GM18498 (cell line): Measurements from ENCODE around the gene PKDREJ.
"Not testable (repeated sequence)": the region's sequence is repeated elsewhere in the genome, so short reads cannot be mapped to it uniquely, and the experiment has no call there.

Source experiments
- ATAC-seq: cut with Tn5 transposase; IDR thresholded peaks from one replicate; pipeline ENCODE4 v1.9.1; 2021; ENCODE audit warnings: mild to moderate bottlenecking, moderate library complexity; ENCODE audit not compliant: unreplicated experiment

Gene PKDREJ, protein sequence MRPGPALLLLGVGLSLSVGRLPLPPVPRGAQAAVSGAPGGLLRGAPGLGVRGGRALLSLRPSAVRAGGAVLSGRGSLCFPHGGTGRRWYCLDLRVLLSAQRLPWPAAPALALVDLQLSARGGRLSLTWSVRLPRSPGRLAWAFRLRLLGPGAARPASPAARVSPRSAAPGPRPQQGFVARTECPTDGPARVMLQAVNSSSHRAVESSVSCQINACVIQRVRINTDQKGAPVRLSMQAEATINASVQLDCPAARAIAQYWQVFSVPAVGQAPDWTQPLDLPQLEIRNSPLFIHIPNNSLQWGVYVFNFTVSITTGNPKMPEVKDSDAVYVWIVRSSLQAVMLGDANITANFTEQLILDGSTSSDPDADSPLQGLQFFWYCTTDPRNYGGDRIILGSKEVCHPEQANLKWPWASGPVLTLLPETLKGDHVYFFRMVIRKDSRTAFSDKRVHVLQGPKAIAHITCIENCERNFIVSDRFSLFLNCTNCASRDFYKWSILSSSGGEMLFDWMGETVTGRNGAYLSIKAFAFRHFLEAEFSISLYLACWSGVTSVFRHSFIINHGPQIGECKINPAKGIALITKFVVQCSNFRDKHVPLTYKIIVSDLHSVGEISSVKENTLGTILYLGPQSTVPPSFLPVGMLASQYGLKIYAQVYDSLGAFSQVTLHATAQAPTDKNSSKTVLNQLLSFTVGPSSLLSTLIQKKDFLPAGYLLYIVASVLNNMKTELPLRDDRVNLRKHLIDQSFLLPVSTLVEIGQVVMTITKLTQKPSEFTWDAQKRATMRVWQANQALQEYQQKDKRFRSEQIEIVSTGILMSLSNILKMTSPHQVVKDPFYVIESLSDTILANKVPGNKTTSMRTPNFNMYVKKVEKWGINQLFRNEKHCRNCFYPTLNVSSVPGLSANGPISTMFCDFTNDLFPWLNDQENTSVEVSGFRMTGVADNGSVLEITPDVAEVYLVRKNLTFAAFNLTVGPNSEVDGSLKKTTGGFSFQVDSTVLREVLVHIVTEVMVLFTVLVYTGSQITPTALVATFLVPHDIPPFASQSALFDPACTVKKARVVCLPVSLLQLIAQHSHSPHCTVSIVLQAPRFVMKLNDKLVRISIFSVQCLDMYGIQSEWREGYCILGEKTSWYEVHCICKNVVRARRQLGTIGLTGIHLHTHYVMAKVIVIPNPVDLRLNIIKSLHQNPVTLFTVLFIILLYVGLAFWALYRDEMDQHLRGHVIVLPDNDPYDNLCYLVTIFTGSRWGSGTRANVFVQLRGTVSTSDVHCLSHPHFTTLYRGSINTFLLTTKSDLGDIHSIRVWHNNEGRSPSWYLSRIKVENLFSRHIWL (N-terminal part only)

DNA sequence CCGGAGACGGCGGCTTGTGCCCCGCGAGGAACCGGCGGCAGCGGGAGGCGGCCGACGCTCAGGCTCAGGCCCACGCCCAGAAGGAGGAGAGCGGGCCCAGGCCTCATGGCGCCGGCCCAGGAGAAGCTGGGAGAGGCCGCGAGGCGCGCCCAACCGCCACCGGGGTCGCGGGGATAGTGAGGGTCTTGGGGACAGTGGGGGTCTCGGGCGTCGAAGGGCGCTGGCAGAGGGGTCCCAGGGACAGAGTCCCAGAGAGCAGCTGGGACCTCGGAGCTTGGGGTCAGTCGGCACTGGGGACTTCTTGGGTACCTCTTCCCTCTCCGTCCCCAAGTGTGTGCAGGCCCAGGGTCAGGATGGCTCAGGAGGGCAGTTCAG, at the start of gene PKDREJ:
Gene PKDREJ, minus strand, starts transcription at position 128 of the 375 bp plus-strand sequence. Its CDS starts 21 bp downstream, at position 107.
- no peak for ATAC-seq

DNA sequence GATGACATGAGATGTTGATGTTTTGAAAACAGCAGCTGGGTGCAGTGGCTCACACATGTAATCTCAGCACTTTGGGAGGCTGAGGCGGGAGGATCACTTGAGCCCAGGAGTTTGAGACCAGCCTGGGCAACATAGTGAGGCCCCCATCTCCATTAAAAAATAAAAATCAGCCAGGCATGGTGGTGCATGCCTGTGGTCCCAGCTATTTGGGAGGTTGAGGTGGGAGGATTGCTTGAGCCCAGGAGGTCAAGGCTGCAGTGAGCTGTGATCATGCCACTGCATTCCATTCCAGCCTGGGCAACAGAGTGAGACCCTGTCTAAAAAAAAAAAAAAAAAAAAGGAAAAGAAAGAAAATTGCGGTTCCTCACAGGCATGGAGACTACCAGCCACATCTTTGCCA, 49.7 kb upstream of the PKDREJ start:
- not testable (repeated sequence) for ATAC-seq

DNA sequence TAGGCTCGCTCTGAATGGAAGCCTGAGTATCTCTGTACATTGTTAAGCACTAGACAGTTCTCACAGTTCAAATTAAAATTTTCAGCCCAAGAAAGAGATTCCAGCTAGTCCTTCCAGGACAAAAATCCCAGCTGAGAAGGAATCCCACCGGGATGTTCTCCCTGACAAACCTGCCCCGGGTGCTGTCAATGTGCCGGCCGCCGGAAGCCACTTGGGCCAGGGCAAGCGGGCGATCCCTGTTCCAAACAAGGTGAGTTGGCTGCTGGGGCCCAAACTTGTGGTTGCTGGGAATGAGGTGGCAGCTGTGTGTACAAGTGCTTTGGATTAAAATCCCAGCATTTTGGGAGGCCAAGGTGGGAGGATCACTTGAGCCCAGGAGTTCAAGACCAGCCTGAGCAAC, 48.9 kb upstream of the PKDREJ start:
- no peak for ATAC-seq

DNA sequence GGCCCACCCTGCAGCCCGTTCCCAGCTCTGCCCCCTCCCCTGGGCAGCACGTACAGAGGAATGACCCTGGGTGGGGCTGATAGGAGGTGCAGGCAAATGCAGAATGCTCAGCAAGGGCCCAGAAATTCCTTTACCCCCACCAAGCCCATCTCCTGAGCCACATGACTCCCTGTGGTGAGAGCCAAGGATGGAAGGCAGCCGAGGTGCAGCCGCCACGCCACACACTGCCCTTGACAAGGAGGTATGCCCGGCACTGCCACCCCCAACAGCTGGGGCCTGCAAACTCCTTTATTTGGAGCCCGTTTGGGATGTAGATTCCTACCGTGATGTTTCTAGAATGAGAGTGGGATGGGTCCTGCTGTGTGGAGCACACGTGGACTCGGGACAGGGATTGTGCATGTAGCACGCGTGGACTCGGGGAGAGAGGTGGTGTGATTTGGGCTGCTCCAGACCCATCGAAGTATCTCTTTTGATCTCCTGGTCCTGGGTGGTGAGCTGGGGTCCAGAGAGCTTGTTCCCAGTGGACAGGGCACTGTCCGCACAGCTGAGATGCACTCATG, 46.5 kb upstream of the PKDREJ start:
- no peak for ATAC-seq

DNA sequence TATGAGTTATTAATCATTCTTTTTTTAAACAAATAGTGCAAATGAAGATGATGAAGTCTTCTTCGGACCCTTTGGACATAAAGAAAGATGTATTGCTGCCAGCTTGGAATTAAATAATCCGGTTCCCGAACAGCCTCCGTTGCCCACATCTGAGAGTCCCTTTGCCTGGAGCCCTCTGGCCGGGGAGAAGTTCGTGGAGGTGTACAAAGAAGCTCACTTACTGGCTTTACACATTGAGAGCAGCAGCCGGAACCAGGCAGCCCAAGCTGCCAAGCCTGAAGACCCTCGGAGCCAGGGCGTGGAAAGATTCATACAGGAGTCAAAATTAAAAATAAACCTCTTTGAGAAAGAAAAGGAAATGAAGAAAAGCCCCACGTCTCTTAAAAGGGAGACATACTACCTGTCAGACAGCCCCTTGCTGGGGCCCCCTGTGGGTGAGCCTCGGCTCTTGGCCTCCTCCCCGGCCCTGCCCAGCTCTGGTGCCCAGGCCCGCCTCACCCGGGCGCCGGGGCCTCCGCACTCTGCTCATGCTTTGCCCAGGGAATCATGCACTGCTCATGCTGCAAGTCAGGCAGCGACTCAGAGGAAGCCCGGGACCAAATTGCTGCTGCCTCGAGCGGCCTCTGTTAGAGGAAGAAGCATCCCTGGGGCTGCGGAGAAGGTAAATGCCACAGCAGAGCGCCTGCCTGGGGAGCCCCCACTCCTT, 45.3 kb upstream of the PKDREJ start:
- no peak for ATAC-seq

DNA sequence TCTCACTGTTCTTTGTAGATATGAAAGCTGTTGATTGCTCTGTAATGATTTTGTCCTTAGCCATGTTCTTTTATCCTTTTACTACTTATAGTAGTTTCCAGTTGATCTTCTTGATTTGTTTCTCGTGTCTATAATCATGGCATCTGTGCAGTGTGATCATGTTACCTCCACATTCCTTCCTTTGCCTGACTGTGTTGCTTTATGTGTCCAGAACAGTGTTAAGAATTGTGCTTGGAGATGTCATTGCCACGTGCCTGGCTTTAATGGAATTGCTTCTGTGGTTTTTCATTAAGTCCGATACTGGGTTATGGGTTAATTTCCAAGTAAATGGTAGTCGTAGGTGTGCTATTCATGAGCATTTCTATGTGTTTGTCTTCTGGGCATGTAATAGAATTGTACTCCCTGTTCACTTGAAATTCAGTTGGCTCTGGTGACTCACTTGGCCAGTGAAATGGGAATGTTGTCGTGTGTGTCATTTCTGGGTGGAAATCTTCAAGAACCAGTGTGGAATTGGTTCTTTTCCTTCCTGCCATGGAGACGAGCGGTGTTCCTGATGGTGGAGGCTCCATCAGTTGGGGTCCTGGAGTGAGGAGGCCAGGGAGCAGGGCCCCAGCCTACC, 40.3 kb upstream of the PKDREJ start:
- ATAC-seq, result no peak

DNA sequence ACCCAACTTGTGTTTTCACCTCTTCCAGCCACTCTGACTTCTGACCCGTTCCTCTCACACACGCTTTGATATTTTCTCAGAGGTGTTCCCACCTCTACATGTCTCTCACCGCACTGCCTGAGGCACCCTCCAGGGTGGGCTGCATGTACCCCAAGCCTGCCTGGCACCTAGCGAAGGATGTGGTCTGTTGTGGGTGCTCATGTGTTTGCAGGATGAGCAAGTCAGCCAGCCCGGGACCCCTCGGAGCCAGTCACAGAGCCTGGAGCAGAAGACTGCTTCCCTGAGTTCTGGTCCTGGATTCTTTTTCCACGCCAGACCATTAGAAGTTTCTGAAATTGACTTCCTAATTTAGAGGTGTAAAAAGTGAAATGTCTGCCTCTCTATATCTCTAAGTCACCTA, 37.3 kb upstream of the PKDREJ start:
- no peak for ATAC-seq

DNA sequence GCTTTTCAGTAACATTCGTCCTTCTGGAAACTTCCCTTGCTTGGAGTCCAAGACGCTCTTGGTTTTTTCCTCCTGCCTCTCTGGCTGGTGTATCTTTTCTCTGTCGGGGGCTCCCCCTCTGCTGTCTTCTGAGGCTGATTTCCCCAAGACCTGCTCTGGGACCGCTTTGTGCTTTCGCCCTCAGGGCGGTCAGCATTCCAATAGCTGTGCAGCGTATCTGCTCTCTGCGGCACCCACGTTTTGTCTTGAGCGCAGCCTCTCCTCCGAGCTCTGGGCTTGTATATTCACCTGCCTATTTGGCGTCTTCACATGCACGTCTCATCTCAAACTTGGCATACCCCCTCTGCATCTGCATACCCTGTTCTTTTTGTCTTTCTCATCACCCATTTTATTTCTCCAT, 36.0 kb upstream of the PKDREJ start:
- no peak for ATAC-seq

DNA sequence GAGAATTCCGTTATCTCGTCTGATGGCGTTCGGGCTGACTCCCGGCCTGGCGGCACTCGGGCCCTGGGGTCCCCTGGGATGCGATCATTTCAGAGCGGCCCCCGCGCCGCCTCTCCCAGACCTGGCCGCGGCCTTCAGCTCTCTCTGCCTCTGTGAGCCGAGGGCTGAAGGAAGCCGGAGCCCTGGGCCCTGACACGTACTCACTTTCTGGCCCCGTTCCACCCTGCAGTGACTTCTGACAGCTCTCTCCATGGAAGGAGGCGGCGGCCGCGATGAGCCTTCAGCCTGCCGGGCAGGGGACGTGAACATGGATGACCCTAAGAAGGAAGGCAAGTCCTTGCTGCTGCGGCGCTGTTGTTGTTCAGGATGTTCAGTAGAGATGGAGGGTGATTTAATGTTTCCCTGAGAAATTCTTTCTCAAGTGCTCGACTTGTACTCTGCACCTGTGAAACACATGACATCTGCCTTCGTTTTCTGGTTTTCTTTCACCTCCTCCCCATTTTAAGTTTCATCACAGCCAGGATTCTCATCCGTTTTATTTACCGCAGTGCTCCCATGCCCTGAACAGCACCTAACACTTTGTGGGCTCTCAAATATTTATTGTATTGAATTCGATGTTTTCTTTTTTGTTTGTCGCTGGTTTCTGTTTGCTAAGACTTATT, 34.1 kb upstream of the PKDREJ start:
- ATAC-seq, result peak; percentile 22

DNA sequence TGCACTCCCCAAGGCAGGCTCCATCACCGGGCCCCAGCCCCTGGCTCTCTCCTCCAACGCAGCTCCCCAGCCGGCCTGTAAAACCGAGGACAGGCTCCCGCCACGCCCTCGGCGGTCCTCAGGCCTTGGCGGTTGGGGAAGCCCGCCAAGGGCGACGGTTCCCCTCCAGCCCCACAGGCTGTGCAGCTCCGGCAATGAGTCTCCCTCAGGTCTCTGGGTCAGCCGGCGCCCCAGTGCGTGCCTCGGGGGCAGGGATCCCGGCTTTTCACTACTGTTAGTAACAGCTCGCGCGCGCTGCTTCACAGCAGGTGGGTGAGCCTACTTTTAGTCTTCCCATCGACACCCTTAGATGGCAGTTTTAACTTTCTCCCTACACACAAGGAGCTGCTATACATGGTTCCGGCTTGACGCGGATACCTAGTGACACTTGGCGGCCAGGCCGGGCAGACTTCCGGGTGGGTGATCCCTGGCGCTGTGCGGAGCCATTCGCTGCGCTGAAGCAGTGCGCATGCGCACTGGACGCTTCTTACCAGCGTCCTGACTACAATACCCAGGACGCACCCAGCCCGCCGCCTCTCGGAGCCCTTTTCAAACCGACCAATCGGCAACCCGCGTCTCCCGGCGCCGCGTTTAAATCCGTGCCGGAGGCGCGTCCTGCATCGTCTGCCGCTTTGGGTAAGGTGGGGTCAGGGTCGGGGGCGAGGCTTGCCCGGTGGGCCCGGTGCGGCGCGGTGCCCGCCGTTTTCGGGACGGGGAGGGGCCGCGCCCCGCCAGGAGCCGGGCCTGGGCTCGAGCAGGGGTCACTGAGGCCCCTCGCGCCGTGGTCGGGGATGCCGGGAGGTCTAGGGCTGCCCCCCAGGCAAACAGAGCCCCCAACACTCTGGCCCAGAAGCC, 33.4 kb upstream of the PKDREJ start, which contains the start of gene GTSE1:
Gene GTSE1, plus strand, starts transcription at position 614 of the 894 bp plus-strand sequence. CDS start 531 bp downstream, outside the sequence.
- ATAC-seq, result peak; percentile 92

DNA sequence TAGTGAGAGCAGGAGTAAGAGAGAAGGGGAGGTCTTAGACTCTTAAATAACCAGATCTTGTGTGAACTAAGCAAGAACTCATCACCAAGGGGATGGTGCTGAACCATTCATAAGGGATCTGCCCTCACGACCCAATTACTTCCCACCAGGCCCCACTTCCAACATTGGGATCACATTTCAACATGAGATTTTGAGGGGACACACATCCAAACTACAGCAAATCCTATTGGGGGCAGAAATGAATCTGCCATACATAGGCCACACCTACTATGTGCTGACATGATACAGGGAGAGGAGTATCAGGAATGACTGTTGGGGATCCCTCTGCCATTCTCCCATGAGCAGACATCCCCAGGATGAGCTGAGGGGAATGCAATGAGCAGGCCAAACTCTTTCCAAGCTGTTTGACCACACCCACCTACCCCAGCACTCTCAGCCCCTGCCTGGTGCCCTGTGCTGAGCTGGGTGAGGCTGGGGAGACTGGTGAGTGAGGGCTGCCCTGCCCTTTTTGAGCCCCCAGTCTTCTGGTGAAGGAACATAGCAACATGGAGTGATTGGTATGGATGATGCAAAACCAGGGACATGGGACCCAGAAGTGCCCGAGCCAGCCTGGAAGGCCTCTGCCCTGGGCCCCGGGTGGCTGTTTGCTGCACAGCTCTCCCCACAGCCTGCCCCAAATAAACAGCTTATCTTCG, 32.3 kb upstream of the PKDREJ start:
- no peak for ATAC-seq

DNA sequence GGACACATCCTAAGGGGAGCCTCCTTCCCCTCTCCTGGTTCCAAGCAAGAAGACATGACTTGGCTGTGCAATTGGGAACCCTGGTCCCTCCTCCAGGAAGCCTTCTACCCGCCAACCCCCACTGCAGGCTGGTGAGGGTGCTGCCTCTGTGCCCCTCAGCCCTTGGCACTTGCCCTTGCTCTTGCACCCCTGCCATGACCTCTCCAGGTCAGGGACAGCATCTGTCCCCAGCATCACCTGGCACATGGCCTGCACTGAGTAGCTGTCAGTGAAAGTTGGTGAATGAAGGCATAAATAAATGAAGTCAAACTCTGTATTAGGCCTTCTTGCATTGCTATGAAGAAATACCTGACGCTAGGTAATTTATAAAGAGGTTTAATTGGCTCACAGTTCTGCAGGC, 31.6 kb upstream of the PKDREJ start:
- no peak for ATAC-seq

DNA sequence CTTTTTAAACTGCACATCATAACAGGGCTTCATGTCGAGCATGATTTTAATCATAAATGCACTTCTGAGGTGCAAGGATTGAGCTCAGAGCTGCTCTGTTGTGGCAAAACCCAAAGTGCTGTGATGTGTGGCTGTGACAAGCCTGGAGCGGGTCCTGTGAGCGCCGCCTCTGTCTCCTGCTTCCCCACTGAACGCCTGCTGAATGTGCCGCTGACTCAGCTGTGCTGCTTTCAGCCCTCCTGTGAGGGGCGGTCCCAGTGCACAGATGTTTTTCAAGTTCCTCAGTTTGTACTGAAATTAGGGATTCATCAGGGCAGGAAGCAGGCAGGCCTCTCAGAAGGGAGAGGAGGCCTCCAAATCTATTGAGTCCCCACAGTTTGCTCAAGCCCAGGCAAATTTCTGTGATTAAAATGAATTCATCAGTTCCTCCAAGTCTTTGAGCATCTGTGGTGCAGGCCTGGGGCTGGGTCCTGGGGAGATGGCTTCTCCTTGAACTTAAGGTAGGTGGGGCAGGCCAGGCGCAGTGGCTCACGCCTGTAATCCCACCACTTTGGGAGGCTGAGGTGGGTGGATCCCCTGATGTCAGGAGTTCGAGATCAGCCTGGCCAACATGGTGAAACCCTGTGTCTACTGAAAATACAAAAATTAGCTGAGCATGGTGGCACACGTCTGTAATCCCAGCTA, 30.6 kb upstream of the PKDREJ start:
- no peak for ATAC-seq

DNA sequence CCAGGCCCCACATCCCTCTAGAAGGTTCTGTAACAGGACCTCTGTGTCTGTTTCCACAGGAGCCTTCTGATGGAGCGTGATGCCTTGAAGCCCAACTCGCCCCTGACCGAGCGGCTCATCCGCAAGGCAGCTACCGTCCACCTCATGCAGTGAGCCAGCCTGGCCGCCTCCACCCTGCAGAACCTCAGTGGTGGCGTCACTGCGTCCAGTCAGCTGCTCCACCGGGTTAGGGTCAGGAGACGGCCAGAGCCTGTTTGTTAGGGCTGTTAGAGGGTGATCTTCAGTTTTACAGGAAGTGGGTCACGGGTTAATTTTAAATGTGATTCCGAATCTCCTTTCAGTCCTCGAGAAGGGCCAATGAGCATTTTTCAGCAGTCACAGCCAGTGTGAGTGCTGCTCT, 29.6 kb upstream of the PKDREJ start:
- ATAC-seq, result no peak

DNA sequence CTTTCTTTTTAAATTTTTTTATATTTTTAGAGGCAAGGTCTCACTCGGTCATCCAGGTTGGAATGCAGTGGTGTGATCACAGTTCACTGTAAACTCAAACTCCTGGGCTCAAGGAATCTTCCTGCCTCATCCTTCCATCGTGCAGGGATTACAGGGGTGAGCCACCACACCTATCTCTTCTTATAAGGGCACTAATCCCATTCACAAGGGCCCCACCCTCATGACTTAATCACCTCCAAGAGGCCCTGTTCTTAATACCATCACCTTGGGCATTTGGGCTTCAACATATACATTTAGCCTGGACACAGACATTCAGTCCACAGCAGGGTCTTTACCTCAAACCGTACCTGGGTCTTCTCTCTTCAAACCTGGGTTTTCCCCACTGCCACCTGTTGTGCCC, 29.0 kb upstream of the PKDREJ start:
- no peak for ATAC-seq

DNA sequence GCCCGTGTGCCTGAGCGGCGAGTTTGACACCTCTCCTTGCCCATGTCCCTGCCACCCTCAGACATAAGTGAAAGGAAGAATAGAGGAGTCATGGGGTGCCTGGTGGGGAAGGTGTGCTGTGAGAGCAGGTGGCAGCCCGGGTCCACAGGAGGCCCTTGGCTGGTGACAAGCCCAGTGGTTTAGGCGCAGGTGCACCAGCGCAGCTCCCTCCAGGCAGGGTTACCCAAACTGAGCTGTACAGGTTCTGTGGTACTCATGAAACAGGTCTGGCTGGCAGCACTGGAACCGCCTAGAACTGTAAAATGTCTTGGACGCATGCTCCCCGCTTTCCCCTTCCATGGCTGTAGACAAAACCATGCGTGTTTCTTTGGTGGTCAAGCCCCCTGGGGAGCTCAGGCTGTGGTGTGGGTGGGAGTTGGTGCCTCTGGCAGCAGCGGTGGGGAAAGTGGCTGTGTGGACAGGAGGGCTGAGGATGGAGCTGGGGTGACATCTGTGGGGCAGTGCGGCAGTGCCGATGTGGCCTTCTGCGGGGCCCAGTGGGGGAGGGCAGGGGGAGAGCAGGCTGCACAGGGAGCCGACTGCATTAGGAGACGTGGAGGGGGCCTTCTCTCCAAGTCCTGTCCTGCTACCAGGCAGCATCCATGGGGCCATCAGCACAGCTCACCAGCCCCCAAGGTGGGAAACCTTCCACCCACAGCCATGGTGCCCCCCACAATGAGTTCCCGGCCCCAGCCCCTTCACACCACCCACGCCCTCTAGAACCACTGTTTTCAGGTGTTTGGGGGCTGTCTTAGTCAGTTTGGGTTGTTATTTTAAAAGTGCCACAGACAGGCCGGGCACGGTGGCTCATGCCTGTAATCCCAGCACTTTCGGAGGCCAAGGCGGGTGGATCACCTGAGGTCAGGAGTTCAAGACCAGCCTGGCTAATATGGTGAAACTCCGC, 28.0 kb upstream of the PKDREJ start:
- ATAC-seq, result no peak
